HG02763 (cell line): Measurements from ENCODE around the gene KRT25.

Experiments
- ATAC-seq: cut with Tn5 transposase; IDR thresholded peaks from one replicate; pipeline ENCODE4 v1.9.1; 2021; ENCODE audit warnings: mild to moderate bottlenecking, moderate library complexity; ENCODE audit not compliant: unreplicated experiment

Gene KRT25, protein sequence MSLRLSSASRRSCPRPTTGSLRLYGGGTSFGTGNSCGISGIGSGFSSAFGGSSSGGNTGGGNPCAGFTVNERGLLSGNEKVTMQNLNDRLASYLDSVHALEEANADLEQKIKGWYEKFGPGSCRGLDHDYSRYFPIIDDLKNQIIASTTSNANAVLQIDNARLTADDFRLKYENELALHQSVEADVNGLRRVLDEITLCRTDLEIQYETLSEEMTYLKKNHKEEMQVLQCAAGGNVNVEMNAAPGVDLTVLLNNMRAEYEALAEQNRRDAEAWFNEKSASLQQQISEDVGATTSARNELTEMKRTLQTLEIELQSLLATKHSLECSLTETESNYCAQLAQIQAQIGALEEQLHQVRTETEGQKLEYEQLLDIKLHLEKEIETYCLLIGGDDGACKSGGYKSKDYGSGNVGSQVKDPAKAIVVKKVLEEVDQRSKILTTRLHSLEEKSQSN

DNA sequence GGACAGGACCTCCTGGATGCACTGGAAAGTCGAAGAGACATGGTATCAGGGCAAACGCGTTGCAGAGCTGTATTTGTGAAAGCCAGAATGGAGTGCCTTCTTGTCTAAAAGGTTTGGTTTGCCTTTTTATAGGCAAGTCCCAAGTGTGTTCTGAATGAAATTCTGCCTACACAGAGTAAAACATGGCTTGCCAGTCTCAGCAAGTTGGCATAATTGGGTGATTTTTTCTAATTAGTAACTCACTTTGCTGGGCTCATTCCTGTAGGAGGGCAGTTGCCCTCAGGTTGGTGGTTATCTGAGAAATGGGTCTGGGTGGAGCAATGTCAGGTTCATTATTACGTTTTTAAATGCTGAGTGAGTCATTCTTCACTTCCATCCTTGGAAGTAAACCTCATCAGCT lies at the start of gene KRT25:
KRT25 (minus strand) TSS at position 101 of the 400 bp plus-strand sequence; CDS start at position 41, 60 bp downstream.
- no peak for ATAC-seq

DNA sequence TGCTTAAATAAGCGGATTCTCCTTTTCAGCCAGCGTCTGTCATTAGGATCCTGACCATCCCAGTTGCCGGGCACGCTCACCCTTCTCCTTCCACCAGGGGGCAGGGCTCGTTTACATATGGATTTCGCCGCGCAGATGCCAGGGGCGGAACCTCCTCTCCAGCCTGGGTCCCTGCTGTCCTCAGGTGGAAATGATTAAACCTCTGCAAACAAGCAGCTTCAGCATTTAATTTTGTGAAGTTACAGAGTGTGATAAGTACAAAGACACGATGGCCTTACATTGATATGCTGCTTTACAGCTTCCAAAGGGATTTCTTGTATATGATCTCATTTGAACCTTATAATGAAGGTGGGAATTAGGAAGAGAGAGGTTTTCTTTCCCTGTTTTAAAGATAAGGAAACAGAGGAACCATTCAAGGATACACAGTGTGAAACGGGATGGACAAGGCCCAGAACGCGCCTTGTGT lies 48.5 kb upstream of the KRT25 start:
- no peak for ATAC-seq

DNA sequence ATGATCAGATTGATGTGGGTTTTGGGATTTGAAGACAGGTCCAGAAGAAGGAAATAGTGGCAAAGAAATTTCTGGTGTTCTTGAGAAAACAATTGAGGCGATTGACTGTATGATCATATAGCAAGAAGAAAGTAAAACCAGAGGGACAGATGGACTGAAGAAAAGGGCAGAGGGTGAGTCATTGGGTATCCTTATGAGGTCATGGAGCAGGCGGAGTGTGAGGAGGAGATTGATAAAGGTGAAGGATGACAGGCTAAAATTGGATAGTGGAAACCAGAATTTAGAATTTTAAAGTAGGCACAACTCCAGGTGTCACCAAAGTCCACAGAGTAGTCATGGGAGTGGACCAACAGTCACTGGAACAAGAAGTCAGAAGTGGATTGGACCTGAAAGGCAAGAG lies 46.0 kb upstream of the KRT25 start:
- no peak for ATAC-seq

DNA sequence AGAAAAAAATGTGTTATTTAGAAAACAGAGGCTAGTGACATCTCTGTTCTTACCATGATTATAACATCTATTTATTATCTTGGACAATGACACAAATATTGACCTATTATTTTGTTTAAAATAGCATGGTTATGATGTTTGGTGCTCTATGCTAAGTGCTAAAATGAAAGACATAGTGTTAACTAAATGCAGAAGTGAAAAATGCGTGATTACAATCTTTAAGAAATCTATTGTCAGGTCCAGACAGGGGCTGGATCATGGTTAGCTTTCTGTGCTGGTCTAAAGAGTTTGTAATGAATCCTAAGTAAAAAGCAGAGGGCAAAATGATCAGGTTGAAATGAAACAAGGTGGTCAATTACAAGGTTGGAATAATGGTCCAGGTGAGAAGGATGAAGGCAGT lies 45.2 kb upstream of the KRT25 start:
- no peak for ATAC-seq

DNA sequence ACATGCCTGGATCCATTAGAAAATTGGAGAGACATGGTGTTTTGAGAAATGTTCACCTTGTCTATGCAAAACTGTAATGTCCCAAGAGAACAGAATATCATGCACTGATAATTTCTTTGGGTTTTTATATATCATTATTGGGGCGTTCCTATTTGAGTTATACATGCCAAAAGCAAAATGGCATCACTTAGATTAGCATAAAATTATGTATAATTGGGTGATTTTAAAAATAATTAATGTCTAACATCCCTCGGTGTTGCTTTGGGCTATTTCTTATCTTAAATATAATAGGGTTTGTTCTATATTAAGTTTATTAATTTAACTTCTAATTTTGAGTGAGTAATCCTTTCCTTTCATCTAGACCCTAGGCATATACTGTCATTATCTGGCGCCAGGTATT lies 44.7 kb upstream of the KRT25 start, which contains the start of gene KRT28:
KRT28 (minus strand) TSS at position 101 of the 400 bp plus-strand sequence; CDS start at position 35, 66 bp downstream.
- no peak for ATAC-seq

DNA sequence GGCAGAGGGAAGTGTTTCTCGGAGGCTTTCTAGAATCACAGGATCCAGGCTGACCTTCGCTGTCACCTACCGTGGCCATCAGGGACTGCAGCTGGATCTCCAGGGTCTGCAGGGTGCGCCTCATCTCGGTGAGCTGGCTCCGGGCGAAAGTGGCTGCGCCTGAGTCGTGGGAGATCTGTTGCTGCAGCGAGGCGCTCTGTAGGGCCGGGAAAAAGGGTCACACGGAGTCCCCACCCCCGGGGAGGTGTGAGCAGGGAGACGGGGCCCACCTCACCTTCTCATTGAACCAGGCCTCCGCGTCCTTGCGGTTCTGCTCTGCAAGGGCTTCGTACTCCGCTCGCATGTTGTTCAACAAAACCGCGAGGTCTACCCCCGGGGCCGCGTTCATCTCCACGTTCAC lies 41.7 kb upstream of the KRT25 start:
- ATAC-seq: no peak

DNA sequence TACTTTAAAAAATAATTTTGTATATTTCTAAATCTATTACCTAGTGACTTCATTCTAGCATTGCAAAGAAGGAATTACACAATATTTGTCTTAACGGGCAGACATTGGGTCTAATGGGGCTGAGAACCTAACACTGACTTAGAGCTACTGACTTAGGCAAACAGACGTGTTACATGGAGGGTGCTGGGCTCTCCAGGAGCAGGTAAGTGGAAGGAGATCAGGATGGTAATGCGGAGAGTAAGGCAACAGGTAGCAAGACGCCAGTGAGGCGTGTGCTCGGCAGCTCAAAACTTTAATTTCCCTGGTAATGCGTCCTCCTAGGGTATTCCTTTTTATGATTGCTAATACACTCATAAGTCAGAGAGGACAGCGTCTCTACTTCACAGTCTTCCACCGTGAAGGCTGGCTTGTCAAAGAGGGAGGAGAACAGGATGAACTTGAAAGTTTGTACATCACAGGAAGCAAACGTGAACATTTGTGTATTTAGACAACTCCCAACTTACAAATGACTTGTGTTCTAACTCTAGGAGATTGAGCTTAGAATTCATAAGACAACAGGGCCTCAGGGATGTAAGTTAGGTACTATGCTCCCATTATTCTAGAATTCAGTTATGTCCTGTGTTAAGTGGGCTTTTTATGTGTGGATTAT lies 40.0 kb upstream of the KRT25 start:
- ATAC-seq: no peak

DNA sequence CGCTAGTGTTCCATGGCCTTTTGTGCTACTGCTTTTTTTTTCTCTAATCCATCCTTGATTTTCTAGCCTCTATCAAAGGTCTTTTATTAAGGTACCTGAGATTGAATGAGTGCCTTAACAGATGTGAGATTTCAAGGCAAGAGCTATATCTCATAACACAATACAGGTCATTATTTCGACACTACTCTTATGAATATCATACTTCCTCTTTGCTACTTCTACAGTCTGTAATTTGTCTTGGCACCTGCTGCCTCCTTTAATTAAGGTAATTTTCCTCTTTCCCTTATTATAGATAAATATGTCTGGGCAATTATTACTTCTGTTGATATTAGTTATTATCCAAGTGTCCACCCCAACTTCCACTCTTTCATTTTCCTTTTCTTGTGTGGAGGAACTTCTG lies 39.3 kb upstream of the KRT25 start:
- ATAC-seq: no peak

DNA sequence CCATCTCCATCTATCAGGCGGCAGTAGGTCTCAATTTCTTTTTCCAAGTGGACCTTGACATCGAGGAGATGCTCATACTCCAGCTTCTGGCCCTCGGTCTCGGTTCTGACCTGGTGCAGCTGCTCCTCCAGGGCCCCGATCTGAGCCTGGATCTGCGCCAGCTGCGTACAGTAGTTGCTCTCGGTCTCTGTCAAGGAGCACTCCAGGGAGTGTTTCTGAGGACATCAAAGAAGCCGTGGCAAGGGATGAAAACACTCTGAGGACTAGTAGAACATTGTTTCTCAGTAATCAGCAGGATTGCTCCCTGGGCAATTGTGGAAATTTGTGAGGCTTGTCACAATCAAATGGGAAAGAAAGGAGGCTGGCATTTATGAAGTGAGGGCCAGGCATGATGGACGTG lies 38.7 kb upstream of the KRT25 start:
- no peak for ATAC-seq

DNA sequence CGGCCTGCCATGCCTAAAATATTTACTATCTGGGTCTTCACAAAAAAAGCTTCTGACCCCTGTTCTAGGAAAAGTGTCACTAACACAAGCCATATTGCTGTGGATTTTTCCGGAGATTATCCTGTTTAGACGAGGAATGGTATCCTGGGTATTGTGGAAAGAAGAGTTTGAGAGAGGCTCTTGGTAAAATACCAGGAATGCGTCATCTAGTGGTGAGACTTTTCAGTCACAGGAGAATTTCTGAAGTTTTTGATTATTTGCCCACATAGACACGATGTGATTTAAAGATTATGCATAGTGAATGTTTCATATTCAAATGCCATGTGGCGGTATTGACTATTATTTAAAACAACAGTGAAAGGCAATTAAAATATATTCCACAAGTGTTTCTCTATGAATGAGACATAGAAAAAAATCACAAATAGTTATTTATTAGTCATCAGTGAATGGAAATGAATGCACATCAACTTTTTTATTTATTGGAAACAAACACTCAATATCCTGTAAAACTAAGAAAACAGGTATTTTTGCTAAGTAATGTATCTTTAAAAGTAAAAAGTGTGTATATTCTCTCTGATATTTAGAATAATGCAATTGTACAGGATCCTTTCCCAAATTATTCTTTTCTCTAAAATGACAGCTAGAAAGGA lies 36.8 kb upstream of the KRT25 start:
- no peak for ATAC-seq

DNA sequence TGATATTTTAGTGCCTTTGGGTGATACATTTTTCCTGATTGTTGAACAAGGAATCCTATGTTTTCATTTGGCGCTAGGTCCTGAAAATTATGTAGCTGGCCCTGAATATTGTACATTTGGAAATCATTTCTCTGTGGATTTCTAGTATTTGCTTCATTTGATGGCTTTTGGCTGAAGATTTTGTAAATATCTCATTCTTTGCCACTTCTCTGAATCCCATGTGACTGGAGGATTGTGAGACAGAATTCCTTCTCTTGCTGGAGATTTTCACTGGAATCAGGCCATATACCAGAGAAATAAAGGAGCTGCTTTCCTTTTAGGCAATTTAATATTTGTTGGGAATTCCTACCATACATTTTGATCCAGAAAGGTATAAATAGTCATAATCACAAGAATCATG lies 36.0 kb upstream of the KRT25 start:
- ATAC-seq: no peak

DNA sequence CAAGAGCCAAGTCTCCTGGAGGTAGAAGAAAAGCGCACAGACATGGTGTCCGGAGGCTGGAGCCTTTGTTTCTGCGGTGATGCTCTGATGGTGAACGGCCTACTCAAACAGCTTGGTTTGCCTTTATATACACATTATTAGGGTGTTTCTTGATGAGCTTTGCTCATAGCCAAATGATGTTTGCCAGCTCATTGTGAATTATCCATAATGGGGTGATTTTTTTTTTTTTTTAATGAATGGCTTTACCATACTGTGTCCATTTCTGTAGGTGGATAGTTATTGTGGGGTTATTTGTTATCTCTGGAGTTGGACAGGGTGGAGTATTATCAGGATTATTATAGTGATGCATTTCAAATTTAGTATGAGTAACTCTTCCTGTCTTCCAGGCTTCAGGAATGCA lies 27.3 kb upstream of the KRT25 start, which contains the start of gene KRT27:
KRT27 (minus strand) TSS at position 101 of the 400 bp plus-strand sequence; CDS start at position 44, 57 bp downstream.
- no peak for ATAC-seq

DNA sequence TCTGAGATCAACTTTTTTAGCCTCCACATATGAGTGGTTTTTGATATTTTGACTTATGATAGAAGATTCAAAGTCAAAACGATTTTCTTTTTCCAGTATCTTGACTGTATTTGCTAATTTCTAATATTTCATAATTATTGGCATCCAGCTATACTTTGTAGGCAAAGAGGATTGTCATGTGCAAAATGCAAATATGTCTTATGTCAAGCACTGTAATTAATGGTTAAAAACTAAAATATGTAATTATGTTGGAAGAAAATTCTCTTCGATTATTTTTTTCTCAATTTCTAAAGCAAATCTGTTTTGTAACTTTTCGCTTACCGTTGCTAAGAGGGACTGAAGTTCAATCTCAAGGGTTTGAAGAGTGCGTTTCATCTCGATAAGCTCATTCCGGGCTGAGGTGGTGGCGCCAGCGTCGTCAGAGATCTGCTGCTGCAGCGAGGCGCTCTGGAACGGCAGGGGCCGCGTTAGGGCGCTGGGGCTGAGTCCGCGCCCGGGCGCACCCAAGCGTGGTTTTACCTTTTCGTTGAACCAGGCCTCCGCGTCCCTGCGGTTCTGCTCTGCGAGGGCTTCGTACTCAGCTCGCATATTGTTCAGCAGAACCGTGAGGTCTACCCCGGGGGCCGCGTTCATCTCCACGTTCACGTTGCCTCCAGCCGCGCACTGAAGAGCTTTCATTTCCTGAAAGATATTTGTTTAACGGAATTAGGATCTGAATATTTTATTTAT lies 24.2 kb upstream of the KRT25 start:
- no peak for ATAC-seq

DNA sequence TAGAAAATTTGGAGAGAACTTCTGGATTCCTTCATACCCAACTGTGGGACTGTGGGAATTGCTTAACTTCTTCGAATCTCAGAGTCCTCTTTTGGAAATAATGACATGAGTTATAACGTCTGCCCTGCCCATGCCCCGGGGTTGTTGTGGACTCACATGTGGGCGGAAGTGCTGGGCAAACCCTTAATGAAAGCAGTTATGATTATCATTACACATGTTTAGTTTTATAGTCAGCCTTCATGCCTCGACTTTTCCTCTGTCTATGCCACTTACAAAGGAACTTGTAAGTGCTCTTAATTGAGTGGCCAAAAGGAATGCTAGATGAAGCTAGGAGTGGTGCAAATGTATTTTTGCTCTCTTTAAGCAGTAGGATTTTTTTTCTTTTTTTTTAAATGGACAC lies 23.3 kb upstream of the KRT25 start:
- no peak for ATAC-seq

DNA sequence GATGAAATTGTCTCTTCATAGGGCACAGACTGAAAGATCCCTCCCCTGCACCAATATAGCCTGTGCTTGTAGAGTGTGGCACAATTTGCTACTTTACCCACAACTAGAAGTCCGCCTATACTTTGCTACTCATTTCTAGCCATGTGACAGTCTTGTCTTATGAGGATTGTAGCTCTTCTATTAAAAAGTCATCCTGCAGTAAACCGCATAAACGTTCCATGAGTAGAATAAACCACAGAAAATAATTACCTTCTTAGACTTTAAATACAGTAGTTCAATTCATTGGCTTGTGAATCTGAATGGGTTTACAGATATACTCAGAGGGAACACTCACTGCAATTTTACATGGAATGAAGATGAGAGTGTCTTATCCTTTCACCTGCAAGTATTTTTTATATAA lies 22.8 kb upstream of the KRT25 start:
- no peak for ATAC-seq

DNA sequence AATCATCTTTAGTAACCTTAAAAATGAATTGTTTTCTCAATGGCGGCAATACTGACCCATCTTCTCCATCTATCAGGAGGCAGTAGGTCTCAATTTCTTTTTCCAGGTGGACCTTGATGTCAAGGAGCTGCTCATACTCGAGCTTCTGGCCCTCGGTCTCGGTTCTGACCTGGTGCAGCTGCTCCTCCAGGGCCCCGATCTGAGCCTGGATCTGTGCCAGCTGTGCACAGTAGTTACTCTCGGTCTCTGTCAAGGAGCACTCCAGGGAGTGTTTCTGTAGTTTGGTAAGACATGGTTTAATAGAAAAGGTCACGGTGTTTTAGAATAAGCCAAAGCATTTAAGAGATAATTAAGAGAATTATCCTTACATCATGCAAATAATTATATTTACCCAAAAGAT lies 22.3 kb upstream of the KRT25 start:
- ATAC-seq: no peak

DNA sequence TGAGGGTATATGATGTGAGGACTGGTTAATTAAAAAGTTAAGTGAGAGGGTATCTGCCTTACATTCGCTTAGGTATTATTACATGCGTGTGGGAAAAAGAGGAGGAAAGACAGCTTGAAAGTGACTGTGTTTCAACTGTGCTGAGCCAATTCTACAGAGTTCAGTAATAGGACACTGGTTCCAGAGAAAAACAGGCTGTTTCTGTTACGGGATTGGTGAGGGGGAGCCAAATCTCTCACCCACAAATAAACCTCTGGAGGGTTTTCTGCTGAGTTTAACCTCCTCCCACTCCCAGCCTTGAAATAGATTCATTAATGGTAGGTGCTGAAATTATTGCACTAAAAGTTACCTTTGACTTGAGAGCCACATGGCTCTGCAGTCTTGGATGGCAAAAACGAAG lies 20.8 kb upstream of the KRT25 start:
- no peak for ATAC-seq

DNA sequence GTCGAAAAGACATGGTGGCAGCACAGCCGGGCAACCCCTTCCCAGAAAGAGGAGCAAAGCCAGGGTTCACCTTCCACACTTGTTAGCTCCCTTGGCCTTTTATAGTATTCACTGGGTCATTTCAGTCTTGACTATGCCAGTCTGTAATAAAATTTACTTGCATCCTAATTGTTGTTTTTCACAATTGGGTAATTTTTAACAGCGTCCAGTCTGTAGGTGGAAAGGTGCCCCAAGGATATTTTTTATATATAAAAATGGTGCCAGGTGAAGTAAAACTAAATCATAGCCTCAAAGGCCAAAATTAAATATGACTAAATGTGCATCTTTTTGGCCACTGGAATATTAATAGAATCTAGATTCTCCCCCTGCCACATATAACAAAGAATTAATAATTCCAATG lies 17.0 kb upstream of the KRT25 start, which contains the start of gene KRT26:
KRT26 (minus strand) TSS at position 101 of the 400 bp plus-strand sequence; CDS start at position 13, 88 bp downstream.
- no peak for ATAC-seq

DNA sequence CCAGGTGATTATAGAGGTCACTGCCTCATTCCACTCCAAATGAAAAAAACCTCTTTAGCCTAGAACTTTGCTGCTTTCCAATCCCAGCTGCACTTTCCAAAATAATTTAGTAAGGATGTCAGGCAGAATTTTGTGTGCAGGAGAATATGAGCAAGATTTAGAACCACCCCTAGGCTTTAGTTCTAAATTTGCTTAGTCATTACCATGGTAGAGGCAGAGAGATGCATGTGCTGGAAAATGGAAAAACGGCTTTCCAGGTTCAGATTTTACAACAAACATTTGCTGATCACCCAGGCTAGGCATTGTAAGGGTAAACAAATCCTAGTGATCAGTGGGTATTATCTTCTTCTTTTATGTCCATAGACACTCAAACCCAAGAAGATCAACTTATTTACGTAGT lies 10.5 kb upstream of the KRT25 start:
- no peak for ATAC-seq

DNA sequence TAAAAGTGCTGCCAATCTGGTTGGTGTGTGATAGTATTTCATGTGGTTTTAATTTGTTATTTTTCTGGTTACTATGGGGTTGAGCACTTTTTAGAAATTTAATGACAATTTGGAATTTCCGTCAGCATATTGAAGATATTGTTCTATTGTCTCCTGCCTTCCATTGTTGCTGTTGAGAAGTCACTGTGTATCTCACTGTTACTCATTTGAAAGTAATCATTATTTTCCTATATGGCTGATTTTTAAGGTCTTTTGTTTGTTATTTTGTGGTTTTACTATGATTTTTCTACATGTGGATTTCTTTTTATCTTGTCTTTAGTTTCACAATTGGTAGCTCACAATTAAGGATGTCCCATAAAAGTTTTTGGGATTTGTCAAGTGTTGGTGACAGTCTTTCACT lies 8.6 kb upstream of the KRT25 start:
- no peak for ATAC-seq
